ENCODE results near the gene PIAS4. TPM values are rescaled to one million over a fixed set of nuclear protein-coding genes. Genes with fewer than 3 reads are reported as not detected.
"Not testable (repeated sequence)": the region's sequence is repeated elsewhere in the genome, so short reads cannot be mapped to it uniquely, and the experiment has no call there.

PIAS4 gene
- total RNA-seq, 2 donors from 2014 or later, result 12.7 to 17.1 TPM

GRCh38 chr19:3986260-3987041, 21.1 kb upstream of the PIAS4 start:
- peak; percentile 56 for ATAC-seq
- peaks cover 56% of the 10 kb centered on the region for H3K4me1 ChIP-seq
- 2% methylated on average over 21 of the region's 21 CpGs for WGBS, 2 donors
- H3K36me3 ChIP-seq (replicated peaks in 1 of 2; ENCODE audit: insufficient read depth in 1 of 2, low read depth in 2 of 2), result peaks cover 8 to 19% of the 10 kb centered on the region in 2 donors
- DNase-seq, result peak; percentile 66 to 78 (median 72)
- peak overlapping the region in 3 of 4 donors; percentile 93 to 97 (median 95) for H3K27ac ChIP-seq
- H3K4me3 ChIP-seq, result no peak overlapping the region
- no peaks in the 10 kb centered on the region for H3K9me3 ChIP-seq
- no peaks in the 10 kb centered on the region for H3K27me3 ChIP-seq
- TF ChIP-seq CTCF (IDR thresholded peaks at IDR 0.05), result peak; percentile 36 to 74 (median 70)
- no peak for TF ChIP-seq POLR2A (IDR thresholded peaks at IDR 0.05)
- intact Hi-C loops (cut with DNase I), result no loop called here

GRCh38 chr19:3987619-3988371, 19.7 kb upstream of the PIAS4 start:
- DNase-seq (peak; percentile 91 to 95 (median 92)), ATAC-seq (peak; percentile 45)
- peak overlapping the region in 1 of 4 donors; percentile 97 for H3K27ac ChIP-seq
- TF ChIP-seq POLR2A (IDR thresholded peaks at IDR 0.05), result no peak
- peak; percentile 81 to 98 (median 87) for TF ChIP-seq CTCF (IDR thresholded peaks at IDR 0.05)
- no peaks in the 10 kb centered on the region for H3K9me3 ChIP-seq
- no peak overlapping the region for H3K4me3 ChIP-seq
- H3K4me1 ChIP-seq, result peaks cover 45% of the 10 kb centered on the region
- 9% methylated on average over 30 of the region's 30 CpGs for WGBS, 2 donors
- H3K36me3 ChIP-seq (replicated peaks in 1 of 2; ENCODE audit: insufficient read depth in 1 of 2, low read depth in 2 of 2), result peaks cover 3 to 6% of the 10 kb centered on the region in 2 donors
- intact Hi-C loops (cut with DNase I), result no loop called here
- H3K27me3 ChIP-seq, result no peaks in the 10 kb centered on the region

GRCh38 chr19:3990815-3991117, 16.8 kb upstream of the PIAS4 start:
- WGBS, 2 donors, result 64 to 68% methylated on average over 3 of the region's 3 CpGs

GRCh38 chr19:3995607-3996006, 11.9 kb upstream of the PIAS4 start:
- H3K27me3 ChIP-seq, result no peaks in the 10 kb centered on the region
- ATAC-seq (no peak), DNase-seq (no peak)
- no peak for TF ChIP-seq POLR2A (IDR thresholded peaks at IDR 0.05)
- no peak for TF ChIP-seq CTCF (IDR thresholded peaks at IDR 0.05)
- intact Hi-C loops (cut with DNase I), result no loop called here
- WGBS, 2 donors, result 60 to 64% methylated on average over 6 of the region's 6 CpGs
- no peaks in the 10 kb centered on the region for H3K4me1 ChIP-seq
- H3K36me3 ChIP-seq (replicated peaks in 1 of 2; ENCODE audit: insufficient read depth in 1 of 2, low read depth in 2 of 2), result no peaks in the 10 kb centered on the region
- no peaks in the 10 kb centered on the region for H3K9me3 ChIP-seq
- no peak overlapping the region for H3K27ac ChIP-seq
- no peak overlapping the region for H3K4me3 ChIP-seq

More at GRCh38 chr19:3990815-3991117, 16.8 kb upstream of the PIAS4 start:
- intact Hi-C loops (cut with DNase I), result no loop called here
- no peak overlapping the region for H3K27ac ChIP-seq
- no peaks in the 10 kb centered on the region for H3K27me3 ChIP-seq
- TF ChIP-seq CTCF (IDR thresholded peaks at IDR 0.05) (no peak), POLR2A (IDR thresholded peaks at IDR 0.05) (no peak)
- H3K9me3 ChIP-seq, result no peaks in the 10 kb centered on the region
- no peaks in the 10 kb centered on the region for H3K36me3 ChIP-seq (replicated peaks in 1 of 2; ENCODE audit: insufficient read depth in 1 of 2, low read depth in 2 of 2)
- peaks cover 23% of the 10 kb centered on the region for H3K4me1 ChIP-seq
- H3K4me3 ChIP-seq, result no peak overlapping the region
- DNase-seq (no peak), ATAC-seq (no peak)

- DNase-seq; H3K27ac ChIP-seq; intact Hi-C loops (cut with DNase I); H3K27me3 ChIP-seq; ATAC-seq; H3K36me3 ChIP-seq (replicated peaks in 1 of 2; ENCODE audit: insufficient read depth in 1 of 2, low read depth in 2 of 2); H3K4me1 ChIP-seq; H3K4me3 ChIP-seq; H3K9me3 ChIP-seq: not testable (repeated sequence)
- WGBS, 2 donors, result 76 to 78% methylated on average over 20 to 27 of the region's 29 CpGs
Observed at GRCh38 chr19:3998667-3999412, 8.7 kb upstream of the PIAS4 start.

- intact Hi-C loops (cut with DNase I), result loop anchor here (5.0 to 10.0 kb wide), 2 partner anchors 67 to 184 kb away; partner anchors contain the start of genes ANKRD24, SIRT6 and ZBTB7A
- not testable (repeated sequence) for H3K36me3 ChIP-seq (replicated peaks in 1 of 2; ENCODE audit: insufficient read depth in 1 of 2, low read depth in 2 of 2); H3K4me3 ChIP-seq; H3K27me3 ChIP-seq; H3K27ac ChIP-seq; H3K4me1 ChIP-seq; DNase-seq; H3K9me3 ChIP-seq; ATAC-seq
- 79 to 81% methylated on average over 5 of the region's 5 CpGs for WGBS, 2 donors
Observed at GRCh38 chr19:4000798-4001197, 6.7 kb upstream of the PIAS4 start.

- H3K4me3 ChIP-seq; H3K9me3 ChIP-seq; DNase-seq; H3K36me3 ChIP-seq (replicated peaks in 1 of 2; ENCODE audit: insufficient read depth in 1 of 2, low read depth in 2 of 2); H3K27ac ChIP-seq; ATAC-seq; H3K27me3 ChIP-seq: not testable (repeated sequence)
- H3K4me1 ChIP-seq, result peaks cover 30% of the 10 kb centered on the region
- 92 to 98% methylated on average over 9 of the region's 9 CpGs for WGBS, 2 donors
- intact Hi-C loops (cut with DNase I), result loop anchor here (10.0 kb wide), 1 partner anchor 179 kb away; the partner anchor contains the start of genes ANKRD24 and SIRT6
Observed at GRCh38 chr19:4005436-4005835, 2.1 kb upstream of the PIAS4 start.

Data from body of pancreas (tissue), 4 donors.